Ectodermal cell (in vitro differentiated cells): ENCODE measurements around the gene TMEM130.
A peak's percentile ranks its signal among the peaks of the same experiment; 100 is the strongest.

Experiments
- H3K27ac ChIP-seq: 2 replicates; pipeline ENCODE4 v1.7.0; 2013; ENCODE audit warnings: mild to moderate bottlenecking, low read depth, low read length; ENCODE audit not compliant: insufficient read depth, poor library complexity, severe bottlenecking
- H3K27me3 ChIP-seq: 2 replicates; pipeline ENCODE4 v1.7.0; 2013; ENCODE audit warnings: mild to moderate bottlenecking, low read length; ENCODE audit not compliant: insufficient read depth, control insufficient read depth, poor library complexity, severe bottlenecking
- H3K36me3 ChIP-seq: one replicate; pipeline ENCODE4 v1.7.0; 2013; ENCODE audit warnings: low read length; ENCODE audit not compliant: control insufficient read depth, insufficient read depth
- H3K4me1 ChIP-seq: one replicate; pipeline ENCODE4 v1.7.0; 2013; ENCODE audit warnings: low read length; ENCODE audit not compliant: control insufficient read depth, insufficient read depth
- H3K4me3 ChIP-seq: 2 replicates; pipeline ENCODE4 v1.7.0; 2013; ENCODE audit warnings: low read depth, low read length, control low read depth; ENCODE audit not compliant: insufficient read depth
- H3K9me3 ChIP-seq: 2 replicates; pipeline ENCODE4 v1.7.0; 2013; ENCODE audit warnings: mild to moderate bottlenecking, low read length, moderate library complexity; ENCODE audit not compliant: control insufficient read depth
- WGBS, 2 experiments: methylation state at CpG; one replicate each; pipeline ENCODE4 v1.1.7; 2013; ENCODE audit warnings: missing lambda C conversion rate in 2 of 2; 5-methylcytosine and 5-hydroxymethylcytosine counted together

TMEM130 gene

DNA sequence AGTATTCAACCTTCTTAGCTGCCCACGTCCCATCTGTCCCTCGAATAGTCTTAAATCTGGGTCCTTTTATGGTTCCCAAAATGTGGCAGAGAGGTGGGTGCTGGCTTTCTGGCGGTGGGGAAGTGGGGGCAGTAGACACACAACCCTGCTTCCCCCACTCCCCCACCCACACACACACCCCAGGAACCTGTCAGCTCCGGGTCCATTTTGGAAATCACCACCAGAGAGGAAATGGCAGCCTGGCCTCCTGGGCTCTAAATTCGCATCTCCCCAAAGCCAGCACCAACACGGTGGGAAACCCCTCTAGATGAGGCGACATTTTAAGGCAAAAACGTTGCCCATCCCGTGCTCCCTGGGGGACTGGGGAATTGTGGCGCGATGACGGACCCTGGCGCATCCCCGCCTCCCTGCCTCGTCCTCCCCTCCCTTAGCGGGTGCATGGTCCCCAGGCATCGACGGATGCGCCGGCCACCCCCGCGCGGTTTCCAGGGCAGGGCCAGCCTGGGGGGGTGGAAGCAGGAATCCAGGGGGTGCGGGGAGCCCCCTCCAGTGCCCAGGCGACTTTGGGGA is 702 bp downstream of the TMEM130 start:
- Histone ChIP-seq H3K9me3 (no peaks in the 10 kb centered on the region), H3K4me3 (peak overlapping the region; percentile 50), H3K4me1 (peaks cover 9% of the 10 kb centered on the region), H3K27ac (no peak overlapping the region), H3K36me3 (no peaks in the 10 kb centered on the region), H3K27me3 (peaks cover 38% of the 10 kb centered on the region)
- 12 to 14% methylated on average over 25 of the region's 25 CpGs for WGBS, 2 experiments

DNA sequence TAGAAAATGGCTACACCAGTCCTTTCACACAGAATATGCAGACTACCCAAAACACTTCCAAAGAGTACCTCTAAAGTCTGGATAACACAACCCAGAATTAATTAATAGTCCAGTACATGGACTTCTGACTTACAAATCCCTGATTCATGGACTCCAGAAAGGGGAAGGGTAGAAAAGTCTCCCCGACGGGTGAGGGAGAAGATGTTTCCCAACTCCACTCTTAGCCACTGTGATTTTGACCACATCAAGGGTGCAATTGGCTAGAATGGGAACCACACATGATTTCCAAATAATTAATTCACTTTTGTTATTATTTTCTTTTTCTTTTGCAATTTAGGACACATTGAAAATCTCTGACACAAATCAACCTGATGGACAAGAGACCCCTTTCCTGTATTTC is 1.4 kb downstream of the TMEM130 start:
- no peaks in the 10 kb centered on the region for H3K36me3 ChIP-seq
- H3K9me3 ChIP-seq: no peaks in the 10 kb centered on the region
- WGBS, 2 experiments: 86 to 100% methylated on average over 2 of the region's 2 CpGs
- H3K27me3 ChIP-seq: peaks cover 38% of the 10 kb centered on the region
- H3K4me1 ChIP-seq: peaks cover 9% of the 10 kb centered on the region
- H3K4me3 ChIP-seq: no peak overlapping the region
- H3K27ac ChIP-seq: no peak overlapping the region

- Histone ChIP-seq H3K27ac (no peak overlapping the region), H3K9me3 (no peaks in the 10 kb centered on the region), H3K36me3 (no peaks in the 10 kb centered on the region), H3K27me3 (peaks cover 37% of the 10 kb centered on the region), H3K4me1 (peaks cover 9% of the 10 kb centered on the region), H3K4me3 (no peak overlapping the region)
- WGBS, 2 experiments: 87 to 88% methylated on average over 7 of the region's 7 CpGs
These were observed 3.0 kb downstream of the TMEM130 start for GRCh38 chr7:98866765-98867164.

- WGBS, 2 experiments: 93% methylated on average over 12 of the region's 12 CpGs
- Histone ChIP-seq H3K36me3 (no peaks in the 10 kb centered on the region), H3K27me3 (peaks cover 33% of the 10 kb centered on the region), H3K4me1 (peaks cover 9% of the 10 kb centered on the region), H3K9me3 (no peaks in the 10 kb centered on the region), H3K27ac (no peak overlapping the region), H3K4me3 (no peak overlapping the region)
These were observed 3.5 kb downstream of the TMEM130 start for GRCh38 chr7:98866351-98866750.

- H3K36me3 ChIP-seq: no peaks in the 10 kb centered on the region
- WGBS, 2 experiments: 83 to 84% methylated on average over 14 of the region's 14 CpGs
- no peak overlapping the region for H3K27ac ChIP-seq
- H3K27me3 ChIP-seq: peaks cover 18% of the 10 kb centered on the region
- no peak overlapping the region for H3K4me3 ChIP-seq
- H3K9me3 ChIP-seq: no peaks in the 10 kb centered on the region
- H3K4me1 ChIP-seq: peaks cover 9% of the 10 kb centered on the region
These were observed 4.9 kb downstream of the TMEM130 start for GRCh38 chr7:98864731-98865453.

GRCh38 chr7:98863601-98864000 is 6.2 kb downstream of the TMEM130 start:
- Histone ChIP-seq H3K4me3 (no peak overlapping the region), H3K27me3 (peaks cover 5% of the 10 kb centered on the region), H3K9me3 (no peaks in the 10 kb centered on the region), H3K36me3 (no peaks in the 10 kb centered on the region), H3K4me1 (peaks cover 9% of the 10 kb centered on the region), H3K27ac (no peak overlapping the region)
- 88 to 97% methylated on average over 2 of the region's 2 CpGs for WGBS, 2 experiments

DNA sequence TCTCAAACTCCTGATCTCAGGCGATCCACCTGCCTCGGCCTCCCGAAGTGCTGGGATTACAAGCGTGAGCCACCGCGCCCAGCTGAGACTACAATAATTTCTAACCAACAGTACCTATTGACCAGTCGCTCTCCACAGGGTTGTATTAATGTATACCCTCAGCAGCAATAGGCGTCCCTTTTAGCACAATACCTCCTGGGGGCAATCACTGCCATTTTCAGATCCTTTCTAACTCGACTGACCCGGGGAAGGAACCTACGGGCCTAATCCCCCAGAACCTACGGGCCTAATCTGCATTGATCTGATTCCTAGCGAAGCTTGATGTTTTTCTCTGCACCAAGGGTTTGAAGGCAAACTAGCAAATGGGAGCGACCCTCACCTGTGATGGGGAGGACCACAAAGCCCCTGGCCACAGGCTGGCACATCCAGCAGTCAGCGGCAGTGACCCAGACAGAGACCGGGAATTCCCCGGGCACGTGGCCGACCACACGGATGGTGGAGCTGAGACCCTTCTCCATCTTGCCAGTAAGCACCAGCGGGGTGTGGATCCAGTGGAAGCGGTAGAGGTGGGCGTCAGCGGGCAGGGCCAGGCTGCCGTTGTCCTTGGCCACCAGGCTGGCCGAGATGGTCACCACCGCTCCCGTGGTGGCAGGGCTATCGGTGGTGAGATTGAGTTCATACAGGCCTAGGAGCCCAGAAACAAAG is 6.9 kb downstream of the TMEM130 start:
- Histone ChIP-seq H3K27me3 (no peaks in the 10 kb centered on the region), H3K9me3 (no peaks in the 10 kb centered on the region), H3K4me3 (no peak overlapping the region), H3K36me3 (no peaks in the 10 kb centered on the region), H3K4me1 (peaks cover 9% of the 10 kb centered on the region), H3K27ac (no peak overlapping the region)
- 94 to 95% methylated on average over 29 of the region's 29 CpGs for WGBS, 2 experiments

DNA sequence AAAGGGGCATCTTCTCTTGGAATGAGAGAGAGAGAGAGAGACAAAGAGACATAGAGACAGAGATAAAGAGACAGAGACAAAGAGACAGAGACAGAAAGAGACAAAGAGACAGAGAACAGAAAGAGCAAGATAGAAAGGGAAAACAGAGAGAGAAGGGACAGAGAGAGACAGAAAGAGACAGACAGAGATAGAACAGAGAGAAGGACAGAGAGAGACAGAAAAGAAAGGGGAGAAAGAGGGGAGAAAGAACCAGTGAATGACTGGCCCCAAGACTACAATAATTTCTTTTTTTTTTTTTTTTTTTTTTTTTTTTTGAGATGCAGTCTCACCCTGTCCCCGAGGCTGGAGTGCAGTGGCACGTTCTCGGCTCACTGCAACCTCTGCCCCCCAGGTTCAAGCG is 7.6 kb downstream of the TMEM130 start:
- Histone ChIP-seq H3K36me3 (no peaks in the 10 kb centered on the region), H3K4me1 (peaks cover 2% of the 10 kb centered on the region), H3K9me3 (no peaks in the 10 kb centered on the region), H3K4me3 (no peak overlapping the region), H3K27me3 (no peaks in the 10 kb centered on the region), H3K27ac (no peak overlapping the region)
- WGBS, 2 experiments: 88 to 90% methylated on average over 3 of the region's 4 CpGs

DNA sequence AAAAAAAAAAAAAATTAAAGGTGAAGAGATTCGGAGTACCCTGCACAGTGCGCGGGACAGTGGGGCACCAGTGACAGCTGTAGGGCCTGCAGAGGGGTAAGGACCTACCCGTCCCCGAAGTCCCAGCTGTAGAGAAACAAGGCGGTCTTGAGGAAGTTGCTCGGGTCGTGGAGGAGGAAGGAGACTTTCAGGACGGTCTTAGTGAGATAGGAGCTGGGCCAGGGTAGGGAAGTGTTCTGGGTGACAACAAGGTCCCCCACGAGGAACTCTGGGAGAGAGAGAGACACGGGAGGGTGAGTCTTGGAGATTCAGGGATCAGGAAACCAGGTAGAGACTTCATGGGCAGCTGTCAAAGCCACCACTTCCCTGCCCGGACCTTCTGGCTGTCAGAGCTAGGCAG is 9.7 kb downstream of the TMEM130 start:
- H3K4me3 ChIP-seq: no peak overlapping the region
- H3K9me3 ChIP-seq: no peaks in the 10 kb centered on the region
- no peaks in the 10 kb centered on the region for H3K36me3 ChIP-seq
- no peaks in the 10 kb centered on the region for H3K27me3 ChIP-seq
- WGBS, 2 experiments: 92% methylated on average over 12 of the region's 12 CpGs
- H3K4me1 ChIP-seq: no peaks in the 10 kb centered on the region
- H3K27ac ChIP-seq: no peak overlapping the region

GRCh38 chr7:98855610-98856422 is 14.0 kb downstream of the TMEM130 start:
- H3K4me1 ChIP-seq: peaks cover 7% of the 10 kb centered on the region
- H3K36me3 ChIP-seq: no peaks in the 10 kb centered on the region
- H3K4me3 ChIP-seq: no peak overlapping the region
- WGBS, 2 experiments: 94 to 95% methylated on average over 24 of the region's 24 CpGs
- H3K27me3 ChIP-seq: no peaks in the 10 kb centered on the region
- H3K9me3 ChIP-seq: no peaks in the 10 kb centered on the region
- H3K27ac ChIP-seq: no peak overlapping the region
